Gastrocnemius medialis (tissue), 4 donors: Measurements from ENCODE around the gene FADS3. TPM values are rescaled to one million over a fixed set of nuclear protein-coding genes. Genes with fewer than 3 reads are reported as not detected.

Experiments
- ATAC-seq, 2 donors: fragments of 150-250 bp; one replicate each; pipeline ENCODE4 v1.9.1; 2016
- DNase-seq, 2 donors: peaks; one replicate each; pipeline ENCODE4 v3.0.0-alpha.2; 2019
- H3K27ac ChIP-seq, 4 donors: fragments of 200-600 bp; sonication (generic); 1 replicate in 1 of 4; 2 replicates in 3 of 4; pipeline ENCODE4 v1.5.1; 2016 to 2018; ENCODE audit warnings: mild to moderate bottlenecking in 2 of 4, moderate library complexity in 1 of 4
- H3K27me3 ChIP-seq, 3 donors: fragments of 200-600 bp; sonication (generic) in 2 of 3; 1 replicate in 1 of 3; 2 replicates in 2 of 3; pipeline versions ENCODE4 v1.5.1 to v1.6.0; 2016 to 2019; ENCODE audit warnings: mild to moderate bottlenecking in 1 of 3, moderate library complexity in 1 of 3
- H3K36me3 ChIP-seq, 2 donors: fragments of 200-600 bp; sonication (generic) in 1 of 2; one replicate each; pipeline ENCODE4 v1.5.1; 2017 to 2018
- H3K4me1 ChIP-seq, 2 donors: fragments of 200-600 bp; sonication (generic) in 1 of 2; one replicate each; pipeline ENCODE4 v1.5.1; 2016 to 2017; ENCODE audit warnings: mild to moderate bottlenecking in 2 of 2
- H3K4me3 ChIP-seq, 4 donors: fragments of 200-600 bp; sonication (generic) in 3 of 4; 1 replicate in 1 of 4; 2 replicates in 3 of 4; pipeline ENCODE4 v1.5.1; 2016 to 2019; ENCODE audit warnings: mild to moderate bottlenecking in 2 of 4
- H3K9me3 ChIP-seq, 3 donors: fragments of 200-600 bp; sonication (generic) in 2 of 3; 1 replicate in 1 of 3; 2 replicates in 2 of 3; pipeline ENCODE4 v1.5.1; 2016 to 2019
- CTCF ChIP-seq, 5 experiments: fragments of 450-650 bp in 3 of 5; fragments of 200-600 bp in 2 of 5; sonication (generic) in 2 of 5; IDR thresholded peaks in 4 of 5; conservative IDR thresholded peaks in 1 of 5; 1 replicate in 4 of 5; 2 replicates in 1 of 5; pipeline ENCODE4 v1.5.1; 2016 to 2019; ENCODE audit warnings: antibody characterized with exemption in 5 of 5, mild to moderate bottlenecking in 3 of 5, moderate library complexity in 3 of 5
- POLR2A ChIP-seq, 2 donors: fragments of 450-650 bp; IDR thresholded peaks; one replicate each; pipeline ENCODE4 v1.6.1; 2017; ENCODE audit warnings: antibody characterized with exemption in 2 of 2, mild to moderate bottlenecking in 2 of 2, moderate library complexity in 2 of 2
- in situ Hi-C, 4 donors: fragments of 200-750 bp; cut with MboI; loops; one replicate each; pipeline versions ENCODE4 v1.15.0 to v1.8.0; 2017; ENCODE audit warnings: low sequenced_read_pairs in 4 of 4
- intact Hi-C: fragments of 100-400 bp; cut with DNase I; formaldehyde crosslinking; loops from one replicate; pipeline ENCODE4 v1.15.1; 2023; ENCODE audit warnings: low total_unique reads
- total RNA-seq, 4 donors: library from RNA; depleted of rRNA; stranded (reverse); fragments of >200 nt; gene quantifications; one replicate each; pipeline versions ENCODE4 v1.1.0 to v1.2.3, GENCODE V29; 2016

The FADS3 gene
- total RNA-seq, 4 donors from 2014 or later = 40.7 to 196 (median 89.0) TPM

GRCh38 chr11:61861634-61862033, 29.7 kb downstream of the FADS3 start:
- Histone ChIP-seq H3K27me3 (no peaks in the 10 kb centered on the region), H3K4me3 (no peak overlapping the region), H3K27ac (no peak overlapping the region), H3K4me1 (no peaks in the 10 kb centered on the region), H3K36me3 (no peaks in the 10 kb centered on the region), H3K9me3 (no peaks in the 10 kb centered on the region)
- TF ChIP-seq CTCF (IDR thresholded peaks at IDR 0.05 in 4 of 5, conservative IDR thresholded peaks at IDR 0.05 in 1 of 5) = no peak
- DNase-seq (no peak), ATAC-seq (no peak)
- in situ Hi-C loops (no loop called here), intact Hi-C loops (no loop called here)

- DNase-seq = peak in 1 of 2 donors; percentile 46
- Histone ChIP-seq H3K4me3 (no peak overlapping the region), H3K27me3 (no peaks in the 10 kb centered on the region), H3K4me1 (no peaks in the 10 kb centered on the region), H3K27ac (no peak overlapping the region), H3K9me3 (no peaks in the 10 kb centered on the region), H3K36me3 (no peaks in the 10 kb centered on the region)
- no peak for TF ChIP-seq POLR2A (IDR thresholded peaks at IDR 0.05)
- no peak for TF ChIP-seq CTCF (IDR thresholded peaks at IDR 0.05 in 4 of 5, conservative IDR thresholded peaks at IDR 0.05 in 1 of 5)
- in situ Hi-C loops (no loop called here), intact Hi-C loops (no loop called here)
- peak in 1 of 2 donors; percentile 30 for ATAC-seq
Observed at GRCh38 chr11:61860054-61860903, 31.1 kb downstream of the FADS3 start.

- no peak overlapping the region for H3K27ac ChIP-seq
- intact Hi-C loops = no loop called here
- no peak overlapping the region for H3K4me3 ChIP-seq
- no peak for DNase-seq
- peaks cover 0 to 8% (median 0%) of the 10 kb centered on the region in 3 donors for H3K27me3 ChIP-seq
- no peaks in the 10 kb centered on the region for H3K36me3 ChIP-seq
- TF ChIP-seq POLR2A (IDR thresholded peaks at IDR 0.05) (no peak), CTCF (IDR thresholded peaks at IDR 0.05 in 4 of 5, conservative IDR thresholded peaks at IDR 0.05 in 1 of 5) (no peak)
- in situ Hi-C loops = no loop called here
- no peaks in the 10 kb centered on the region for H3K9me3 ChIP-seq
- ATAC-seq = no peak
- H3K4me1 ChIP-seq = no peaks in the 10 kb centered on the region
Observed at GRCh38 chr11:61855939-61856680, 35.2 kb downstream of the FADS3 start.

DNA sequence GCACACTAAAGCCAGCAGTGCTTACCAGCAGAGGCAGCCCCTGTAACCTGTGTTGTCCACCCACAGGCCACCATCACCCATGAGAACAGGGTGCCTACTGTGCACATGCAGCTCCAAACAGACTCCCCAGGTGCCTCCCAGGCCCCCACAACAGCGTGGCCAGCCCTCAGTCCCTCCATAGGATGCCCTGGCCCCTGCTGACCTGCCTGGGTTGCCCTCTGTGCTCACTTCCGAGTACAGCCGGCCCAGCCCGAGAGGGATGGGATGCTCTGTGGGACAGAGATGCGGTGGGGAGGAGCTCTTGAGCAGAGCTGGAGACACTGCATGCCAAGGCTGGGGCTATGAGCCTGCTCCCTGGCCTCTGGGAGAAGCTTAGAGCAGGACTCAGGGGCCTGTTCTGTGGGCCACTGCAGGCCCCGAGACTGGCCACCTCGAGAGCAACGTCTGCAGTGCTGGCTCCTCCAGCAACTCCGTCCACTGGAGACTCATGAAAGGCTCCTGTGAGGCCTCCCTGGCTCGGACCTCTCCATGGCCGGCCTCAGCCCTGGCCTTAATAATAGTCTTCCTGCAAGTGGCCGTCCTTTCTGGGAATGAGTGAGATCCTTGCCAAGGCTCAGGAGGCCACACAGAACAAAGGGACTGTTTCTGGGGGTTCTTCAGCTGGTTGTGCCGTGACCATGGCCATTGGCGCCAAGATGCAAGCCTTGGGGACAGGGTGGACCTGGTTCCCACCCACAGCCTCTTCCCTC, 36.2 kb downstream of the FADS3 start:
- no peak for ATAC-seq
- Histone ChIP-seq H3K27me3 (peaks cover 0 to 8% (median 2%) of the 10 kb centered on the region in 3 donors), H3K4me1 (peaks cover 0 to 5% of the 10 kb centered on the region in 2 donors), H3K27ac (no peak overlapping the region), H3K36me3 (no peaks in the 10 kb centered on the region), H3K9me3 (no peaks in the 10 kb centered on the region), H3K4me3 (no peak overlapping the region)
- no peak for DNase-seq
- no peak for TF ChIP-seq POLR2A (IDR thresholded peaks at IDR 0.05)
- no peak for TF ChIP-seq CTCF (IDR thresholded peaks at IDR 0.05 in 4 of 5, conservative IDR thresholded peaks at IDR 0.05 in 1 of 5)
- in situ Hi-C loops = no loop called here
- intact Hi-C loops = no loop called here
